HG03469 (cell line): Measurements from ENCODE around the gene ITPR3.

Experiments used
- ATAC-seq: cut with Tn5 transposase; IDR thresholded peaks from one replicate; pipeline ENCODE4 v1.9.1; 2021; ENCODE audit warnings: mild to moderate bottlenecking, moderate library complexity, moderate number of reproducible peaks; ENCODE audit not compliant: unreplicated experiment

The ITPR3 gene

DNA sequence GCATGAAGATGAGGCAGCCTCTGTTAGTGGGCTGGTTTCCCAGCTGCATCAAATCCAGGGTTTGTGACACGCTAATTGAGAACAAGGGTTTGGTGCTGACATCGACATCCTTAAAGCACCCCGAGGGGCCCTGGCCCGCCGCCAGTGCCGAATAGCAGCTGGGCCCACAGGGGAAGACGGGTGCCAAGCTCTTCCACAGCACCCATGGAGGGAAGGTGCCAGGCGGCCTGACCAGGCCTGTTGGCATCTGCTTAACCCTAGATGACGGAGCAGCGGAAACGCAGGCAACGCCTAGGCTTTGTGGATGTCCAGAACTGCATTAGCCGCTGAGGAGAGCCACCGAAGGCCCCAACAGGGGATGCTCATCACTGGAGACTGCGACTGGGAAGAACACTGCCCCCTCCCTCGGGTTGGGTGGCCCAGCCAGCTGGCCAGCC is 74.3 kb downstream of the ITPR3 start:
- no peak for ATAC-seq

GRCh38 chr6:33696076-33696475 is 75.0 kb downstream of the ITPR3 start:
- ATAC-seq = no peak

DNA sequence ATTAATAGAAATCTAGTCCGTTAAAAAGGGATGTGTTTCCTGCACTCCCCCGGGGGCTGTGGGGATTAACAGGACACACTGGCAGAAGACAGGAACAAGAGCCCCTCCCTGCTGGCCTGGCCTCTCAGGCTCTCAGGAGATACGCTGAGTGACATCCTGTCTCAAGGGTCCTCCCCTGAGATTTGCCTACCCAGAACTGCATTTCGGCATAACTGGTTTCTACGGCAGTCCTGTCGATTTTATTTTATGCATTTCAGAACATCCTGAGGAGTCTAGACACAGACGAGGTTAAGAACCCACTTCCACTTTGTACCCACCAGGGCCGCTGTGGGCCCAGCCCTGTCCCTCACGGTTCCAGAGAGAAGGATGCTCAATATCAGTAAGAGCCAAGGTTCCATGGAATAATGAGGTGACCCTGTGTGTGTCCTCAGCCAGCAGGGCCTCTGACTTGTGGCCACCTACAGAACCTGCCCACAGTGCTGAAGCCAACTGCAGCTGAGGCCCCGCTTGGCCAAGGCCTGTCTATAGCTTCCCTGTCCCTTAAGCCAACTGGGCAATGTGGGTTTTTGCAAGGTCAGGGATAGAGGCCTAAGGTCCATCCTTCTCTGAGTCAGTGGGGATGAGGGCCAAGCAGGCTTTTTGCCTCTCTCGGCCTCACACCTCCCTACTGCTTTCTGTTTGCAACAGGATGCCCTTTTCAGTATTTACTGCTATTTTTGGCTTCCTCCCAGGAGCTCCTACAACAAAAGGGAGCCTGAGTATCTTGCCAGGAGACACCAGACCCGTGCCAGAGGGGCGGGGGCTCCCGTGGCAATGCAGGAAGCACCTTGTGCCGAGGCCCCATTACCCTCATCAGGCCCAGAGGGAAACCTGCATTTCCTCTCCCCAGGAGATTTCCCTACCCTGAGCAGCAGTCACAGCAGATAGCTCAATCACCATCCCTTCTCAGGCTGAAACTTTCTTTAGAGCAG is 75.7 kb downstream of the ITPR3 start:
- ATAC-seq = no peak

- ATAC-seq = no peak
These were observed 76.7 kb downstream of the ITPR3 start for GRCh38 chr6:33697845-33698244.

DNA sequence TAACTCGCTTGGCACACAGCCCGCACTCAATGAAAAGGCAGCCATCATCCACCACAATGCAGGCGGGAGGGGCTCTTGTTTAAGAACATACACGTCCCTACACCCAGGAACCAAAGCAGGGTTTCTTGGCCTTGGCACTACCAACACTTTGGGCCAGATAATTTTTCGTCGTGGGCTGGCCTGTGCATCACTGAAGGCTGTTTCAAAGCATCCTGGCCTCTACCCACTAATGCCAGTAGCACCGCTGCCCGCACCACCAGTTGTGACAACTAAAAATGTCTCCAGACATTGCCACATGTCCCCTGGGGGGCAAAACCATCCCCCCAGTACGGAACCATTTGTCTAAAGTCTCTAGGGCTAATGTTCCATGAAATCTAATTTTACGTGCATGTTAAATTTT is 77.4 kb downstream of the ITPR3 start:
- ATAC-seq = no peak

- ATAC-seq = no peak
These were observed 78.0 kb downstream of the ITPR3 start for GRCh38 chr6:33699131-33699530.

GRCh38 chr6:33699739-33700138 is 78.6 kb downstream of the ITPR3 start:
- ATAC-seq = no peak

- ATAC-seq = no peak
These were observed 79.4 kb downstream of the ITPR3 start for GRCh38 chr6:33700391-33701050.

DNA sequence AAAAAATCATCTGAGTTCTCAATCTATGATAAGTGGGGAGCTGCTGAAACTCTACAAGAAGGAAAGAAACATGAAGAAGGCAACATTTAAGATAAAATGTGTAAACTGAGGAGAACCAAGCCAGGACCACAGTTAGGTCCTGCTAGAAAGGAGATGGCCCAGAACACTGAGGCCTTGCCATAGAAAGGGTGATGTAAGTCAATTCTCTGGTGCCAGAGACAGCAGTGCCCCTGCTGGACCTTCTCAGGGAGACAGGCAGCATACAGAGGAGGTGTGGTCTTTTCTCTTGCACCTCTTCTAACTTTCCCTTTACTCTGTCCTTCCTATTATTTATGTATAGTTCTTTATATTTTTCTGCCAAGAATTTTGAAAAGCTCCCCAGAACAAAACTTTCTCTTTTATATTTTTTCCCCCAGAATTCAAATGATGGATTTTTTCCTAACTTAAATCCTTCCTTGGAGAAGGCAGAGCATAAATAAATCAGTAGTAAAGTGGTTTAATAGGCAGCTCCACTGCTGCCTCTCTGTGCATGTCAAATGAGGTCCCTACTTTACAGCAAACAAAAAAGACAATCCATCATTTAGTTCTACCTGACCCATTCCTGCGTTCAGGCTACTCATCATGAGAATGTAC is 81.3 kb downstream of the ITPR3 start:
- ATAC-seq = no peak

- ATAC-seq = no peak
These were observed 83.3 kb downstream of the ITPR3 start for GRCh38 chr6:33704215-33705066.

GRCh38 chr6:33705268-33705885 is 84.3 kb downstream of the ITPR3 start:
- ATAC-seq = no peak

GRCh38 chr6:33705955-33706725 is 85.0 kb downstream of the ITPR3 start:
- ATAC-seq = no peak

DNA sequence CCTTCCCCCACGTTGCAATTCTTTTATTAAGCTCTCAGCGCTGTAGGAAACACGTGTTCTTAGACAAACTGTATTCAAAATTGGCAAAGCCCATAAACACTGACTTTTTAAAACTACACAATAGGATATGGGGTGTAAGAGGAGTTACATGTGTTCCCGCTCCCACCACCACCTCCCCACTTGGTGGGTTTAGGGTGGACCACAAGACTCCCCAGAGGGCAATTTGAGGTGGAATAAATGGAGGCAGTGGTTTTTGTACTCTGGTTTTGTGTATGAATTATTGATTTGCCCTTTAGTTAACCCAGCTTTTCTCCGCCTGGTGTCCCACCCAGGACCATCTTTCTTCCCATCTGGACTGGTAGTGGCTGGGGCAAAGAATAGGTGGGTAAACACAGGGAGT is 86.6 kb downstream of the ITPR3 start:
- ATAC-seq = no peak

GRCh38 chr6:33708516-33709204 is 87.5 kb downstream of the ITPR3 start:
- no peak for ATAC-seq

DNA sequence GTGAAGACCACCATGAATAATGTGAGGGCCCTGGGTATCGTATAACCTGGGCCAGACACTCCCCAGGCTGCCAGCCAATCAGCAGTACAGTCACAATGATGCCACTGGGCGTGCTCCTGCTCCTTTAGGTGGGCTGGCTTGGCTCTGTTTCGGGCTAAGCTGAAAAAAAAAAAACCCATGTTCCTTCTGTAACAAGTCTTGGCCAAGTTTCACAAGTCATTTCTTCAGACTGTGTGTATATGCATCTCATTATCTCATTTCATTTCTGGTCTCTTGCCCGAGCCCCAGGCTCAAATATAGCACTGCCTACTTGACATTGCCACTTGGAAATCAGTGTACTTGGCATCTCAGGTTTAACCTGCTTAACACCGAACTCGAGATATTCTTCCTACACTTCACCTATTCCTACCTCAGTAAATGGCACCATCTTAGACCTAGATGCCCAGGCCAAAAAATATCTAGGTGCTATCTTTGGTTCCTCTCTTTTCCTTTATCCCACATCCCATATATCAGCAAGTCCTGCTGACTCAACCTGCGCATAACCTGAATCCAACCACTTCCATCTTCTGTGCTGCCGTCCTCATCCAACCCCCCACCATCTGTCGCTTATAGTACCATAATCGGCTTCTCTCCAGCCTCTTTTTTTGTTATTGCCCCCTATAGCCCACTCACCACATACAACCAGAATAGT is 88.6 kb downstream of the ITPR3 start:
- no peak for ATAC-seq

- ATAC-seq = no peak
These were observed 89.4 kb downstream of the ITPR3 start for GRCh38 chr6:33710296-33711121.
